Left hindlimb (tissue), 1 donor: Measurements from ENCODE around the gene GET4.
A peak's percentile ranks its signal among the peaks of the same experiment; 100 is the strongest.
"Not testable (repeated sequence)": the region's sequence is repeated elsewhere in the genome, so short reads cannot be mapped to it uniquely, and the experiment has no call there.

Source experiments
- DNase-seq: peaks from one replicate; pipeline ENCODE4 v3.0.0-alpha.2; 2018

GET4 gene

DNA sequence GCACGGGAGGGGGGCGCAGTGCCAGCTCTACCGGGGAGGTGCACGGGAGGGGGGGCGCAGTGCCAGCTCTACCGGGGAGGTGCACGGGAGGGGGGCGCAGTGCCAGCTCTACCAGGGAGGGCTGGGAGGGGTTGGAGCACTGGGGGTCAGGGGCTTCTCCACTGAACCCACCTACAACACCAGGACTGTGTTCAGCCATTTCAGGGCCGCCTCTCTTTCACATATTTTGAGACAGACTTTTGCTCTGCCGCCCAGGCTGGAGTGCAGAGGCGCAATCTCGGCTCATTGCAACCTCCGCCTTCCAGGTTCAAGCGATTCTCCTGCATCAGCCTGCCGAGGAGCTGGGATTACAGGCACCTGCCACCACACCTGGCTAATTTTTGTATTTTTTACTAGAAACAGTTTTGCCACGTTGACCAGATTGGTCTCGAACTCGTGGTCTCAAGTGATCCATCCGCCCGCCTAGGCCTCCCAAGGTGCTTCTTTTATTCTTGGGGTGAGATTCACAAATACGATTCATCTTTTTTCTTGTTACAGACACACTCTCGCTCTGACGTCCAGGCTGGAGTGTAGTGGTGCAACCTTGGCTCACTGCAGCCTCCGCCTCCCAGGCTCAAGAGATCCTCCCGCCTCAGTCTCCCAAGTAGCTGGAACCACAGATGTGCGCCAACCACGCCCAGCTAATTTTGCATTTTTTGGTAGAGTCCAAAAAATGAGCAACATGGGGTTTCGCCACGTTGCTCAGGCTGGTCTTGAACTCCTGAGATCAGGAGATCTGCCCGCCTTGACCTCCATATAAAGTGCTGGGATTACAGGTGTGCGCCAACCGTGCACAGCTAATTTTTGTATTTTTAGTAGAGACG is 41.1 kb downstream of the GET4 start:
- DNase-seq: no peak

GRCh38 chr7:918118-918425 is 41.7 kb downstream of the GET4 start:
- DNase-seq: no peak

DNA sequence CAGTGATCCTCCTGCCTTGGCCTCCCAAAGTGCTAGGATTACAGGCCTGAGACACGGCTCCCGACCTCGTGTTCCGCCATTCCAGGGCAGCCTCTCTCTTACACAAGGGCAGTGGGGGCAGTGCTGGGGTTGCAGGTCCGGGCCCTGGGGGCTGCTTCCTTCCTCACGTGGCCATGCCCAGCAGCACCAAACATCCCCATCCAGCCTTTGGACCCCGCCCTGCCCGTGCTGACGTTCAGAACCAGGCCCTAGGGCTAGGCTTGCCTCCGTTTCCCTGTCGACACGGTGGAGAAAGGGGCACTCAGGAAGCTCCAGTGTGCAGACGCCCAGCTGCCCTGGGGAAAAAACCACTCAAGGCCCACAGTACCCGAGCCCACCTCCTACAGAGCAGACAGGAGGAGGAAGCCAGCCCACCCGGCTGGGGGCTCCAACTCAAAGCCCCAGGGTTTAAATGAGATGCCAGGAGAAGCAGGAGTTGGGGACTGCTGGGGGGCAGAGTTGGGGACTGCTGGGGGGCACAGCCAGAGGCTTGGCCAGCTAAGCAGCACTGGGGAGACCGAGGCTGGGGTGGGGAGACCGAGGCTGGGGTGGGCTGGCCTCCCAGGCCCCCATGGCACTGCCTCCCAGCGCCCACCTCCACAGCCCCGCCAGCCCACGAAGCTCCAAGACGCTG is 42.2 kb downstream of the GET4 start:
- no peak for DNase-seq

DNA sequence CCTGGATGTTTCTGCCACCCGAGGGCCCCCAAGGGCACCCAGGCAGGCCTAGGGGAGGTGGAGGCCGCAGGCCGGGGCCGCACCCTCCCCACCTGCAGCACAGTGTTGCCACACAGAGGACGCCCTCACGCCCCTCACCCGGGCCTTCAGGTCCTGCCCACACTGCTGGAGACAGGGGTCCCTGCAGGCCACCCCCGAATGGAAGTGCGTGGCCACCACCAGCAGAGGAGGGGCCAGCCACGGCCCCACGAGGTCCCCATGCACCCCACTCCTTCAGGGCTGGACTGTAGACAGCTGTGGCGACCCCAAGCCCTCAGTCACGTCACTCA is 42.7 kb downstream of the GET4 start:
- DNase-seq: no peak

DNA sequence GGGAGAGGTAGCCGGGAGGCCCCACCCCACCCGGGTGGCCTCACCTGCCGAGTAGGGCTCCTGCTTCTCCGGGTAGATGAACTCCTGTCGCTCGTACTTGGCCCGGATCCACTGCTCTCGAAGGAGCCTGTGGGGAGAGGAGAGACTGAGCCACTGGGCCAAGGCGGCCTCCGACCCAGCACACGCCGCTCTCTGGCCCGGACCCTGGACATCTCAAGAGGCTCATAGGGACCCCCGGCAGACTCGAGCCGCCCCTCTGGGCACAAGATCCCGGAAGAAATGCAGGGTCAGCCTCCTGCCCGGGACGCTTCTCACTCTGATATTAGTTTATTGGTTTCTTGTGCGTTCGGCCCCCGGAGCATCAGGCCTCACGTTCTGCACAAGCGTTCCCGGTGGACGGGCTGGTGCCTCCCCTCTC is 43.6 kb downstream of the GET4 start:
- no peak for DNase-seq

DNA sequence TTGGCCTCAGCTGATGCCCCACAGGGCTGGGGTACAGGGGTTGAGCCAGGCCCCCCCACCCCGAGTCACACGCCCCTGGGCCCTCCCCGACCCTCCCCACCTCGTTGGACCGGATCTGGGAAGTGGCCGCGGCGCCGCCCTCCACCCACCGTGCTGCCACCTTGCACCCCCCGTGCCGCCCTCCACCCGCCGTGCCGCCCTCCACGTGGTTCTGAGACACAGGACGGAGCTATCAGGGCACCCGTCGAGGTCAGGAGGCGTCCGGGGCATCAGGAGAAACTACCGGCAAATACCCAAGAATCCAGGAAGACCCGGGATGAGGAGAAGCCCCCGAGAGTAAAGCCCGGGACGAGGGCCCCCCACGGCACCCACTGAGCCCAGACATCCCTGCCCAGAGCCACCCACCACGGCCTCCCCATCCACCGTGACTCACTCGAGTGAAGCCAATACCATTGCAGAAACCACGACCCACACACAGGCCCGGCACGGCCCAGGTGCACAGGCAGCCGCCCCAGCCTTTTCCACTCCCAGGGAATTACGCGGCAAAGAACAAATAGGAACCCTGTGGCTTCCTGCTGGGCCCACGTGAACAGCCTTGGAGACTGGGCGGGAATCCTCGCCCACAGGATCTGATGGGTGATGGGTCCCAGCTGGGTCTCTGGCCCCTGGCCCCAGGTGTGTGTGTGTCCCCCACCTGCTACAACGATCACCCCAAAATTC is 44.2 kb downstream of the GET4 start:
- no peak for DNase-seq

- DNase-seq: no peak
Measured at GRCh38 chr7:921071-921461, 44.7 kb downstream of the GET4 start.

DNA sequence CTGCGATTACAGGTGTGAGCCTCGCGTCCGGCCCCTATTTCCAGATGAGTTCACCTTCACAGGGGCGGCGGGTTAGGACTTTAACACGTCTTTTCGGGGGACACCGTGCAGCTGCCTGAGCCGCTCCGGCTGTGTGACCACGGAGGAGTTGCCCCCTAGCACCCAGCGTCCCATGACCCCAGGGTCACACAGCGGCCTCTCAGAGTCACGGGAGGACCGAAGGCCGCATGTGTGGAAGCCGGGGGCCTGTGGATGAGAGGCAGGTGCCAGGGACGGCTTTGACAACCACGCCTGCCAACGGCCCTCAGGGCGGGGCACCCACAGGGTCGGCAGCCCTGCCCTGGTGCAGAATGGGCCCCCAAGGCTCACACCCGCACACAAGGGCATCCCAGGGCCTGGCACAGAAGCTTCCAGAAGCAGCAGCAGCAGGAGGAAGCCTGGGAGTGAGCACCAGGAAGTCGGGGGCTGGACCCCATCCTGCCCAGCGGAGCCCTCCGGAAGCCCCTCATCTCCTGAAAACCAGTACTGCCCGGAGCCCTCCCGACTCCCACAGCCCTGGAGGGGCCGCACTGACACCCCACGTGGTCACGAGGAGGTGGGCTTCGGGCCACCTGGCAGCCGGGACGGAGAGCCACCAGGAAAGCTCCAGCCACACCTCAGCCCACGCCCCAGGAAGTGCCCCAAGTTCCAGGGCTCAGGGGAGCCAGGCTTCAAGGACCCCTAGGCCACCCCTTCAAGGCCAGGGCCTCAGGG is 45.4 kb downstream of the GET4 start:
- no peak for DNase-seq

- no peak for DNase-seq
Measured at GRCh38 chr7:922334-923107, 46.2 kb downstream of the GET4 start.

DNA sequence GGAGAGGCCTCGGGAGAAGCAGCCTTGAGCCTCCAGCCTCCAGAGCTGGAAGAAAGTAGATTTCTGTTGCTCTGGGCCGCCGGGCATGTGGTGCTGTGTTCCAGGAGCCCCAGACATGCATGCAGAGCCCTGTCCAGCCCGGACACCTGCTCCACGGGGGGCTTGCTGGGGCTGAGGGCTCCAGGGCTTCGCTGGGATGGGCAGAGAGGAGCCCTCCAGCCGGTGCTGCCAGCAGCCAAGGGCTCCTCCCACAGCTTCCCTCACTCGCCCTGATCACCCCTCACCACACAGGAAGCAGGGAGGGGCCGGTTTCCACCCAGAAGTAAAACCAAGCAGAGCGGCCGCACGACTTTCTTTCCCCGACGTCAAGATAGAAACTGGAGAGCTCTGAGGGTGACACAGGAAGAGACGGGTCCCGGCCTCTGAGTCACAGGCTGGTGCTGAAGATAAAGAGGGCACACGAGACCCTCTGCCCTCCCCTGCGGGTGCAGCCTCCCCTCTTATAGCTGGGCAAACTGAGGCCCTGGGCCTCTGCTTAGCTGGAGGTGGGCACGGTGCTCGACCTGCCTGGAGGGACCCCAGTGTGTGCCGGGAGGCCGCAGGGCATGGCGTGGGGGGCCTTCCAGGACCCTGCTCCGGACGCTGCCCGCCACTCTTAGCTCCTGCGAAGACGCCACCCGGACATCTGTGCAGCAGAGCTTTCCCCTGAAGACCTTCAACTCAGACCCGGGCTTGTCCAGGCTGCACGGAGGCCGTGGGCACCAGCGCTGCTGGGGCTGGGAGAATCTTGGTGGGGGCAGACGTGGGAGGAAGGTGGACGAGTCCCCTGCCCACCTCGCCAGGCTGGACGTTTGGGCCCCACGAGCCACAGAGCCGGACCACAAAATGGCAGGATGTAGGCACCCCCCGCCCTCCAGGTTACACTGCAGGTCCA is 47.0 kb downstream of the GET4 start:
- DNase-seq: peak; percentile 74

GRCh38 chr7:924042-924441 is 47.7 kb downstream of the GET4 start:
- not testable (repeated sequence) for DNase-seq

- DNase-seq: no peak
Measured at GRCh38 chr7:924541-925231, 48.3 kb downstream of the GET4 start.

DNA sequence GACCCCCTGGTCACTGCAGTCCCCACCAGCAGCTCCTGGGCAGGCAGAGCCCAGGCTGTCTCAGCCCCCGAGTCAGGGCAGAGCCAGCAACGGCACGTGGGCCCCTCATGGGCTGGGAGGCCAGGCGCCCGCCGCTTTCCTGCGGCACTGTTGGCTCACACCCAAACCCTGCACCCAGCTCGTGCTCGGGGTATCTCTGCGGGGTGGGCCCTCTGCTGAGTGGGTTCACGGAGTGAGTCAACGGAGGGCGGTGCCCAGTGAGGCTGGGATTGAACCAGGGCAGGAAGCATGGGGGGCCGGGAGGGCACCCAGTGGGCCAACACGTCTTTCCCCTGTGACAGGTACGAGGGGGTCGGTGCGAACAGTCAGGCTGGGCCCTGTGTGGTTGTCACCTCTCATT is 49.2 kb downstream of the GET4 start:
- DNase-seq: no peak

DNA sequence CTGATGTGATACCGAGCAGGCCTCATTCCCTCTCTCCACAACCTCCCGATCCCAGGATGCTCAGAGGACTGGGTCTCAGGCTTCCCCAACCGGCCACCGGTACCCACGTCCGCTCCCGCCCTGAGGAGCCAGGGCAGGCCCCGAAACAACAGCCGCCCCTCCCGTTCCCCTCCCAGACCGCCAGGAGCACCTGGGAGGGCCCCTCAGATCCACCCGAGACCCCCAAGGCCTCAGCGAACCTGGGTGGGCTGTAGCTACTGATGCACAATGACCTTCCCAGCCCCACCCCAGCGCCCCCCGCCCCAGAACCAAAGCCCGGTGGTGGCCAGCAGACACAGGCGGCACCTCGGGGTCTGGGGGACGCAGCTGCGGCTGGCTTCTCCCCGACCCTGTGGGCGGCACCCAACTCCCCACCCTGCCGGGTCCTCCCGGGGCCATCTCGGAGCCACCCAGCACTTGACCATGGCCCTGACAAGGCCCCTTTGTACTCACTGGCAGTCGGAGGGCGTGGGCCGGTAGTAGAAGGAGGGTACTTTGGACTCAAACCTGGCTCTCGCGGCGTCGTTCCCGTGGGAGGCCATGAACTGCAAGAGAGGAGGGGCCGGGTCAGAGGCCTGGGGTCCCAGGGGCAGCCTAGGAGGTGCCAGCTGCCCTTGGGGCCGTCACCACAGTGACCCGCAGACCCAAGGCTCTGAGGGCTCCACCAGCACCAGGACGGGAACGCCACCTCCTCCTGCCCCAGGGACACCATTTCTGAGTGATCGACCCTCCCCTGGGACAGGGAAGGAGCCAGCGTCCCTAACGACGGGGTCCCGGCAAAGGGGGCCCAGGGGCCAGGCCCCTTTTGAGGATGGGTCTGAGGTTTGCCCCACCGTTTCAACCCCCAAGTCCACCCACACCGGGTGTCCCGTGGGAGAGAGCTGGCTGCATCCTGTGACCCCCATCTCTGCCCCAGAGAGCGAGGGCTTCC is 50.0 kb downstream of the GET4 start:
- no peak for DNase-seq

GRCh38 chr7:927031-927671 is 50.8 kb downstream of the GET4 start:
- DNase-seq: no peak

GRCh38 chr7:929311-929711 is 53.0 kb downstream of the GET4 start:
- no peak for DNase-seq

DNA sequence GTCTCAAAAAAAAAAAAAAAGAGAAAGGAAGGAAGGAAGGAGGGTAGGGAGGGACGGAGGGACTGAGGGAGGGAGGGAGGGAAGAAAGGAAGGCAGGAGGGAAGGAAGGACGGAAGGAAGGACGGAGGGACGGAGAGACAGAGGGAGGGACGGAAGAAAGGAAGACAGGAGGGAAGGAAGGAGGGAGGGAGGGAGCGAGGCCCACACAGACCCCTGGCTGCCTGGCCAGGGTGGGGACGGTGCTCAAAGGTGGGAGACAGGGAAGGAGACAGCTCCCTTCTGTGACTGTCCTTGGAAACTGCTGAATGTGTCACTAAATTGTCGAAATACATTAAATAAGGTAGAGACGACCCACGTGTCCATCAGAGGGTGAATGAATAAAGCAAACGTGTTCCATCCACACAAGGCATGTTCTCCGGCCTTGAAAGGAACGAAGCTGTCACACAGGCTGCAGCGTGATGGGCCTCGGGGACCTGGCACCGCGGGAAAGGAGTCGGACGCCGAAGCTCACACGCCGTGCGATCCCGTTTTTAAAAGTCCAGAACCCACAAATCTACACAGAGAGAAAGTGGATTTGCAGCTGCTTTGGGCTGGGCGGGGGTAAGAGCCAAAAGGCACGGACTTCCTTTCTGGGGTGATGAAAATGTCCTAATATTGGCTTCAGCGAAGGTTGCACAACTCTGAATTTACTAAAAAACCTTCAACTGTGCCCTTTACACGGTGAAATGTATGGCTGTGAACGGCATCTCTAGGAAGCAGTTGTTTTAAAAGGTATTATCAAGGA is 54.8 kb downstream of the GET4 start:
- DNase-seq: no peak
